Testis (tissue), 2 donors: ENCODE data around the gene FAM221B.

ENCODE experiments used
- POLR2A ChIP-seq: fragments of 450-650 bp; IDR thresholded peaks from one replicate; pipeline ENCODE4 v1.6.1; 2017; ENCODE audit warnings: antibody characterized with exemption, mild to moderate bottlenecking, moderate library complexity
- TF ChIP-seq, protein P1 (sequence below), 3 experiments: fragments of 450-650 bp in 2 of 3; fragments of 200-600 bp in 1 of 3; sonication (generic) in 1 of 3; IDR thresholded peaks; one replicate each; pipeline ENCODE4 v1.5.1; 2016 to 2019; ENCODE audit warnings: antibody characterized with exemption in 3 of 3, mild to moderate bottlenecking in 2 of 3, moderate library complexity in 1 of 3

DNA sequence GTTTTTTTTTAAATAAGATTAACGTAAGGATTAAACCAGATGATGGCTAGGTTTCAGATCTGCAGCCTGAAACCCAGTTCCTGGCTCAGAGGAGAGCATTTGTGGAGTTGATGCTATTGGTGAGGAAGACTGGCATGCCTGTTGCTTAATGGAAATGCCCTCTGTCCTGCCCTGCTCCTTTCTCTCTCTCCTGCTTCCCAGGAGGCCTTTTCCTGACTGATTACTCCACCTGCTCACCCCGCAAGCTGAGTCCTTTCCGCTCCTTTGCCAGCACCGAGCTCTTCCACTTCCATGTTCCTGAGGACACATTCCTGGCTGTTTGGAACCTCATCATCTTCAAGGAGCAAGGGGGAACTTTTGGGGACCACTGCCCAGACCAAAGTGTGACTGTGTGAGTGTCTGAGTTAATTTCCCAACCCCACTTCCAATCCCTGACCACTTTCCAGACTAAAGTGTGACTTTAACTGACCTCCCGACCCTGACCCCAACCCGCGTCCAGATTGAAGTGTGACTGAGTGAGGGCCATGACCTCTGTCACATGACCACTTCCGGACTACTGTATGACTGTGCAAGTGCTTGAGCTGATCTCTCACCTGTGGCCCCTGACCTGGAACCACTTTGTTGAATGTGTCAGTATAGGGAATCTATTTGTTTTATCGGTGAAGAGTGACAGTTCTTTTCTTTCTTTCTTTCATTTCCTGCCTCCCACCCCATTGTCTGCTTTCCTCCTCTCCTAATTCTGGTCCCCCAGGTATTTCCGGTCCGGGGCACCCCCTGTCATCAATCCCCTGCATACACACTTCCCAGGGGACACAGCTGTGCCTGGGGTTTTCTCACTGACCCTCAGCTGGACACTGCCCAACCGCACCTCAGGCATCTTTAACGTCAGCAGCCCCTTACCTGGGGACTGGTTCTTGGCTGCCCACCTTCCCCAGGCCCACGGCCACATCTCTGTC is 6.0 kb upstream of the FAM221B start:
- TF ChIP-seq, protein P1, sequence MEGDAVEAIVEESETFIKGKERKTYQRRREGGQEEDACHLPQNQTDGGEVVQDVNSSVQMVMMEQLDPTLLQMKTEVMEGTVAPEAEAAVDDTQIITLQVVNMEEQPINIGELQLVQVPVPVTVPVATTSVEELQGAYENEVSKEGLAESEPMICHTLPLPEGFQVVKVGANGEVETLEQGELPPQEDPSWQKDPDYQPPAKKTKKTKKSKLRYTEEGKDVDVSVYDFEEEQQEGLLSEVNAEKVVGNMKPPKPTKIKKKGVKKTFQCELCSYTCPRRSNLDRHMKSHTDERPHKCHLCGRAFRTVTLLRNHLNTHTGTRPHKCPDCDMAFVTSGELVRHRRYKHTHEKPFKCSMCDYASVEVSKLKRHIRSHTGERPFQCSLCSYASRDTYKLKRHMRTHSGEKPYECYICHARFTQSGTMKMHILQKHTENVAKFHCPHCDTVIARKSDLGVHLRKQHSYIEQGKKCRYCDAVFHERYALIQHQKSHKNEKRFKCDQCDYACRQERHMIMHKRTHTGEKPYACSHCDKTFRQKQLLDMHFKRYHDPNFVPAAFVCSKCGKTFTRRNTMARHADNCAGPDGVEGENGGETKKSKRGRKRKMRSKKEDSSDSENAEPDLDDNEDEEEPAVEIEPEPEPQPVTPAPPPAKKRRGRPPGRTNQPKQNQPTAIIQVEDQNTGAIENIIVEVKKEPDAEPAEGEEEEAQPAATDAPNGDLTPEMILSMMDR (IDR thresholded peaks at IDR 0.05), result no peak
- no peak for TF ChIP-seq POLR2A
